Neuronal stem cell (in vitro differentiated cells): ENCODE measurements around the gene PLCB2.

Experiments
- DNase-seq: peaks from one replicate; pipeline ENCODE4 v3.0.0-alpha.2; 2013; ENCODE audit warnings: low spot score
- H2AFZ ChIP-seq: one replicate; pipeline ENCODE4 v1.6.1; 2013; ENCODE audit warnings: mild to moderate bottlenecking, low read length, inconsistent platforms
- H2AK5ac ChIP-seq: 2 replicates; pipeline ENCODE4 v1.6.1; 2013; ENCODE audit warnings: low read depth, mild to moderate bottlenecking, inconsistent platforms, low read length, moderate library complexity, mixed read lengths
- H2BK120ac ChIP-seq: 2 replicates; pipeline ENCODE4 v1.6.1; 2013; ENCODE audit warnings: low read depth, mild to moderate bottlenecking, inconsistent platforms, low read length, moderate library complexity, mixed read lengths
- H2BK12ac ChIP-seq: one replicate; pipeline ENCODE4 v1.6.1; 2013; ENCODE audit warnings: low read length, inconsistent platforms
- H2BK15ac ChIP-seq: 2 replicates; pipeline ENCODE4 v1.6.1; 2013; ENCODE audit warnings: mild to moderate bottlenecking, low read length, inconsistent platforms, mixed read lengths
- H2BK5ac ChIP-seq: one replicate; pipeline ENCODE4 v1.6.1; 2013; ENCODE audit warnings: inconsistent platforms, mild to moderate bottlenecking, low read length, moderate library complexity
- H3K14ac ChIP-seq: one replicate; pipeline ENCODE4 v1.6.1; 2013; ENCODE audit warnings: low read length, inconsistent platforms
- H3K18ac ChIP-seq: 2 replicates; pipeline ENCODE4 v1.6.1; 2013; ENCODE audit warnings: low read length, inconsistent platforms
- H3K23ac ChIP-seq: 2 replicates; pipeline ENCODE4 v1.6.1; 2013; ENCODE audit warnings: low read depth, mild to moderate bottlenecking, mixed read lengths, low read length, inconsistent platforms; ENCODE audit not compliant: poor library complexity
- H3K27ac ChIP-seq: replicated peaks from 3 replicates; pipeline ENCODE4 v1.5.1; 2013; ENCODE audit warnings: low read length, inconsistent platforms
- H3K27me3 ChIP-seq, 3 experiments: 2 replicates each; pipeline ENCODE4 v1.6.1; 2013; ENCODE audit warnings: low read length in 3 of 3, mild to moderate bottlenecking in 2 of 3, inconsistent platforms in 1 of 3, low read depth in 1 of 3, mixed read lengths in 1 of 3, moderate library complexity in 1 of 3; ENCODE audit not compliant: control insufficient read depth in 3 of 3, insufficient read depth in 3 of 3
- H3K36me3 ChIP-seq, 2 donors: replicated peaks in 1 of 2; 2 replicates each; pipeline ENCODE4 v1.6.1; 2013; ENCODE audit warnings: low read length in 2 of 2; ENCODE audit not compliant: control insufficient read depth in 2 of 2, insufficient read depth in 2 of 2
- H3K4ac ChIP-seq: 2 replicates; pipeline ENCODE4 v1.6.1; 2013; ENCODE audit warnings: inconsistent platforms, mild to moderate bottlenecking, low read length, moderate library complexity
- H3K4me1 ChIP-seq, 2 donors: 1 replicate in 1 of 2; 2 replicates in 1 of 2; pipeline ENCODE4 v1.6.1; 2013; ENCODE audit warnings: low read length in 2 of 2, low read depth in 1 of 2; ENCODE audit not compliant: control insufficient read depth in 2 of 2, insufficient read depth in 1 of 2
- H3K4me2 ChIP-seq: one replicate; pipeline ENCODE4 v1.6.1; 2013; ENCODE audit warnings: mild to moderate bottlenecking, low read length, inconsistent platforms; ENCODE audit not compliant: insufficient read depth, poor library complexity, severe bottlenecking
- H3K4me3 ChIP-seq, 2 donors: 2 replicates each; pipeline ENCODE4 v1.5.1; 2013; ENCODE audit warnings: low read length in 2 of 2, mild to moderate bottlenecking in 2 of 2, inconsistent platforms in 1 of 2, moderate library complexity in 1 of 2
- H3K79me1 ChIP-seq: one replicate; pipeline ENCODE4 v1.6.1; 2013; ENCODE audit warnings: low read depth, mild to moderate bottlenecking, inconsistent platforms, low read length, moderate library complexity
- H3K9ac ChIP-seq: one replicate; pipeline ENCODE4 v1.6.1; 2013; ENCODE audit warnings: mild to moderate bottlenecking, low read depth, low read length, inconsistent platforms; ENCODE audit not compliant: poor library complexity
- H3K9me3 ChIP-seq, 2 donors: replicated peaks in 1 of 2; 2 replicates each; pipeline versions ENCODE3 to v1.6.1; 2013; ENCODE audit warnings: low read length in 2 of 2, mild to moderate bottlenecking in 2 of 2, inconsistent platforms in 1 of 2, low read depth in 1 of 2, mixed read lengths in 1 of 2, moderate library complexity in 1 of 2; ENCODE audit not compliant: control insufficient read depth in 2 of 2, insufficient read depth in 1 of 2
- H4K8ac ChIP-seq: one replicate; pipeline ENCODE4 v1.6.1; 2013; ENCODE audit warnings: low read depth, mild to moderate bottlenecking, inconsistent platforms, low read length, moderate library complexity
- H4K91ac ChIP-seq: one replicate; pipeline ENCODE4 v1.6.1; 2013; ENCODE audit warnings: low read length, low read depth, mild to moderate bottlenecking, inconsistent platforms; ENCODE audit not compliant: poor library complexity
- WGBS, 2 donors: extraction: QIAGEN DNeasy Blood & Tissue Kit; methylation state at CpG; one replicate each; pipeline ENCODE4 v1.1.7; 2013; ENCODE audit warnings: missing lambda C conversion rate in 2 of 2, mixed read lengths in 1 of 2; ENCODE audit not compliant: insufficient read length in 2 of 2, insufficient replicate concordance in 1 of 2; ENCODE audit errors: extremely low coverage in 2 of 2; 5-methylcytosine and 5-hydroxymethylcytosine counted together

Gene PLCB2

DNA sequence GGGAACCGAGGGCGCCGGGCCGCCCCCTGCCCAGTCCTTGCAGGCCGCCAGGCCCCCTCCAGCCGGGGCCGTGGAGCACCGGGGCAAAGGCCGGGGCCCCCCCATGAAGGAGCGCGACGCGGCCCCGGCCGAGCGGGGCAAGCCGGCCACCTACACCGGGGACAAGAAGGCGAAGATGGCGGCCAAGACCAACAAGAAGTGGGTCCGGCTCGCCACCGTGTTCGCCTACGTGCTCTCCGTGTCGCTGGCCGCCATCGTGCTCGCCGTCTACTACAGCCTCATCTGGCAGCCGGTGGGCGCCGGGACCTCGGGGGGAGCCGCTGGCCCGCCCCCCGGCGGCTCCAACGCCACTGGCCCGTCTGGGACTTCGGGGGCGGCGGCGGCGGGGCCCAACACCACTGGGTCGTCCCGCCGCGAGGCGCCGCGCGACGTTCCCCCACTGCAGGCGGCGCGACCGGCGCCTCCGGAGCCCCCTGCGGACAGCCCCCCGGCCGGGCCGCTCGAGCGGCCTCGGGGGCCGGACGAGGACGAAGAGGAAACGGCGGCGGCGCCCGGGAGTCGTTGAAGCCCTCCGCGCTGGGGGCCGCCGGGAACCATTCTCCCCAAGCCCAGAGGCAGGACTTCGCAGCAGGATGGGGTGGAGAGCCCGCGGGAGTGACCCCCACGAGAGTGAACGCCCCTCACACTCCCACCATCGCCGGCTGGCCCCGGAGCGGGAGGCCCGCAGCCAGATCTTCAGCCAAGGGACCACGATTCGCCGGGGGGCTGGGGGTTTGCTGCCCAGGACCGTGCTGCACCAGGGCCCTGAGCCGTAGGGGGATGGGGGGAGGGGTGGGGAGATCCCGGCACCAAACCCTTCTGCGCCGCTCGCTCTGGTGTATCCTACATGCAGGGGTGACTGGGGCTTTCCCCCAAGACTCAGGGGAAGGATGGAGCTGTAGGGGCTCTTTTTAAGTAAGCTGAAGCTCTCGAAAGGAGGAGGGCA, 16.5 kb upstream of the PLCB2 start:
- peak overlapping the region; percentile 82 for H2AFZ ChIP-seq
- H4K91ac ChIP-seq: no peak overlapping the region
- no peak overlapping the region for H2BK120ac ChIP-seq
- H3K9ac ChIP-seq: peak overlapping the region; percentile 83
- H3K36me3 ChIP-seq: peaks cover 0 to 6% of the 10 kb centered on the region in 2 donors
- no peak for DNase-seq
- no peak overlapping the region for H2BK5ac ChIP-seq
- no peak overlapping the region for H3K27ac ChIP-seq
- peak overlapping the region; percentile 26 for H3K23ac ChIP-seq
- no peak overlapping the region for H3K14ac ChIP-seq
- H3K4me2 ChIP-seq: peak overlapping the region; percentile 93
- no peak overlapping the region for H3K4ac ChIP-seq
- H2BK15ac ChIP-seq: no peak overlapping the region
- peaks cover 4 to 22% (median 4%) of the 10 kb centered on the region in 3 experiments for H3K27me3 ChIP-seq
- H2BK12ac ChIP-seq: no peak overlapping the region
- H3K9me3 ChIP-seq: peaks cover 0 to 2% of the 10 kb centered on the region in 2 donors
- no peaks in the 10 kb centered on the region for H3K79me1 ChIP-seq
- H3K4me1 ChIP-seq: peaks cover 30 to 55% of the 10 kb centered on the region in 2 donors
- no peak overlapping the region for H2AK5ac ChIP-seq
- H3K18ac ChIP-seq: peak overlapping the region; percentile 65
- no peak overlapping the region for H4K8ac ChIP-seq
- WGBS, 2 donors: no CpG with 5 or more reads among the region's 101 CpGs
- H3K4me3 ChIP-seq: peak overlapping the region; percentile 65 to 88

DNA sequence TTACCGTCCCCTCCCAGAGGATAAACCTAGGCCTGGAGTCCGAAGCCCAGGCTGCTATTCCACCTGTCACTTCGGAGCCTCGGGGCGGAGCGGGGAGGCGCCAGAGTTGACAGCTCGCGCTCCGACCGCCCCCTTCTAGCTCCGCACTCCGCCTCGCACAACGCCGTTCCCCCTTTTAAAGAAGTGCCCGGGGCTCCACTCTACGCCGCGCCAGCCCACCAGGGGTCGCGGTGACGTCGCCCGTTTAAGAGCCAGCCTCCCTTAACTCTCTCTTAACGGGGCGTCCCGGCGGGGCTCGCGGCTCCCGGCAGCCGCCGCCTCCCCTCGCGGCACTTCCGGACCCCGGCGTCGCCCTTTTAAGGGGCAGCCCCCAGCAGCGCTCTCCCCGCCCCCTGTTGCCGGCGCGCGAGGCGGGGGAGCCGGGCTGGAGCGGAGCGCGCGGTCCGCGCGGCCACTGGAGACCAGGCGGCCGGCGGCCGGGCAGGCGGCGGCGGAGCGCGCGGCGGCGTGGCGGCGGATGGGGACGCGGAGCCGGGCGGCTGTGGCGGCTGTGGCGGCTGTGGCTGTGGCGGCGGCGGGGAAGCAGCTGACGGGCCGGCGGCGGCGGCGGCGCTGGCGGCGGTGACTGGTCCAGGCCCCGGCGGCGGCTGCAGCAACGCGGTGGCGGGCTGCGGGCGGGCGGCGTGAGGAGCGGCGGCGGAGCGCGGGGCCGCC, 15.7 kb upstream of the PLCB2 start, which contains the start of gene INAFM2:
Gene INAFM2 (plus strand): TSS at position 454 of the 714 bp plus-strand sequence. CDS start 364 bp downstream, outside the sequence.
- peaks cover 27 to 47% of the 10 kb centered on the region in 2 donors for H3K4me1 ChIP-seq
- peak within 1 kb of the TSS; percentile 65 for H3K18ac ChIP-seq

DNA sequence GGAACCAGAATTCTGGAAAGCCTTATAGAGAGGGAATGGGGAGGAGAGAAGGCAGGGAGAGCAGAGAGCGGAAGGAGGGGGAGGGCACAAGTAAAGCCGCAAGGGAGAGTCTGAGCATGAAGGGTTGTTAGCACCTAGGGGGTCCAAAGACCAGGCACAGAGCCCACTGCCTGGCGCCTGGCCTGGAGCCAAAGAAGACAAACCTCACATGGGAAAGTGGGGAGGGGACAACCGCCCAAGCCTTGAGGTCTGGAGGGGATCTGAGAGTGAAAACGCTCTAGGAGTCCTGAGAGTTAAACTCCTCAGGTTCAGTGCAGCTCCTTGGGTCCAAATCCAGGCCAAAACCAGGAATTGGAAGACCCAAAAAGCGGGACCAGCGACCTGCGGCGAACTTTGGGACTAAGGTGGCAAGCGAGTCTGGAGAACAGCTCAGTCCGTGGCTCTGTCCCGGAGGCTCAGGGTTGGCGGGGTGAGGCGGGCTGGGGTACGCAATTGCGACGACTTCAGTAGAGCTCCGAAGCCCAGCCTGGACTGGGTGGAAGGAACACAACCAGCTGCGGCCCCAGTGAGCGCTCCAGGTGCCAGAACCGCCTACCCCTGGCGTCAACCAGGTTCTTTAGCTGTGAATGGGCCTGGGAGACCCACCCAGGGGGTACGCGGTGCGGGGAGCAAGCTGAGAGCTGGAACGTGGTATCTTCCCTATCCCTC, 14.9 kb upstream of the PLCB2 start:
- no peak for DNase-seq
- Histone ChIP-seq H3K4me2 (peak overlapping the region; percentile 43), H2BK12ac (no peak overlapping the region), H2BK120ac (no peak overlapping the region), H3K14ac (no peak overlapping the region), H2AFZ (peak overlapping the region; percentile 71), H3K4ac (no peak overlapping the region), H2AK5ac (no peak overlapping the region), H3K9me3 (no peaks in the 10 kb centered on the region), H3K36me3 (peaks cover 0 to 6% of the 10 kb centered on the region in 2 donors), H4K91ac (no peak overlapping the region), H3K23ac (no peak overlapping the region), H3K18ac (no peak overlapping the region), H3K27me3 (peaks cover 4 to 22% (median 4%) of the 10 kb centered on the region in 3 experiments), H3K79me1 (no peaks in the 10 kb centered on the region), H4K8ac (no peak overlapping the region), H3K27ac (no peak overlapping the region), H3K4me1 (peaks cover 21 to 40% of the 10 kb centered on the region in 2 donors), H3K9ac (no peak overlapping the region), H2BK15ac (no peak overlapping the region), H3K4me3 (peak overlapping the region; percentile 44 to 65), H2BK5ac (no peak overlapping the region)
- no CpG with 5 or more reads among the region's 26 CpGs for WGBS, 2 donors

More for the DNA sequence above, 15.7 kb upstream of the PLCB2 start, which contains the start of gene INAFM2:
- Histone ChIP-seq H2AK5ac (no peak within 1 kb of the TSS), H3K9me3 (no peaks in the 10 kb centered on the region), H2BK15ac (no peak within 1 kb of the TSS), H3K4me3 (peak within 1 kb of the TSS; percentile 65 to 88), H4K91ac (no peak within 1 kb of the TSS), H2BK120ac (no peak within 1 kb of the TSS), H3K27ac (no peak within 1 kb of the TSS), H3K14ac (no peak within 1 kb of the TSS), H2BK12ac (no peak within 1 kb of the TSS), H4K8ac (no peak within 1 kb of the TSS), H3K23ac (peak within 1 kb of the TSS; percentile 26), H3K79me1 (no peaks in the 10 kb centered on the region), H3K4me2 (peak within 1 kb of the TSS; percentile 93), H2BK5ac (no peak within 1 kb of the TSS), H2AFZ (peak within 1 kb of the TSS; percentile 82), H3K4ac (no peak within 1 kb of the TSS), H3K27me3 (peaks cover 4 to 22% (median 4%) of the 10 kb centered on the region in 3 experiments), H3K36me3 (peaks cover 0 to 6% of the 10 kb centered on the region in 2 donors), H3K9ac (peak within 1 kb of the TSS; percentile 83)
- DNase-seq: peak; percentile 96
- WGBS, 2 donors: no CpG with 5 or more reads among the region's 103 CpGs
